Measurements from ENCODE around the gene HS3ST5. TPM values are rescaled to one million over a fixed set of nuclear protein-coding genes. Genes with fewer than 3 reads are reported as not detected.

The HS3ST5 gene
- total and polyA plus RNA-seq, 2 experiments from 2014 or later = 2.4 to 4.1 TPM

DNA sequence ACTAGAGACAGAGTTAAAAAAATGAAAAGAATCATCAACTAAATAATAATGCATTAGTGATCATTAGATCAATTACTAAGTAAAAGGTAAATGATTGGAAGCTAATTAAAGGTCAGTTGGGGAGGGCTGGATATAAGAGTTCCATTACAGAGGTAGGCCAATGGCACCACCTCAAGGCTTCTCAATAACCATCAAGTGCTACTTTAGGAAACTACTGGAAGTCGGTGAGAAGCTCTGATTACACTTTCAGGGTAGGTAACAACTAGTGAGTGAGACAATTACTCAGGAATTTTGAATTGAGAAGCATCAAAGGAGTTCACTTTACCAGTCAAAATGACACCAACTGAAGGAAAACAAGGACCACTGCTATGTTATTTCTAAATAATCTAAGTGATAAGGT lies 281.7 kb downstream of the HS3ST5 start:
- no peaks in the 10 kb centered on the region for H3K36me3 ChIP-seq
- TF ChIP-seq, protein P1, sequence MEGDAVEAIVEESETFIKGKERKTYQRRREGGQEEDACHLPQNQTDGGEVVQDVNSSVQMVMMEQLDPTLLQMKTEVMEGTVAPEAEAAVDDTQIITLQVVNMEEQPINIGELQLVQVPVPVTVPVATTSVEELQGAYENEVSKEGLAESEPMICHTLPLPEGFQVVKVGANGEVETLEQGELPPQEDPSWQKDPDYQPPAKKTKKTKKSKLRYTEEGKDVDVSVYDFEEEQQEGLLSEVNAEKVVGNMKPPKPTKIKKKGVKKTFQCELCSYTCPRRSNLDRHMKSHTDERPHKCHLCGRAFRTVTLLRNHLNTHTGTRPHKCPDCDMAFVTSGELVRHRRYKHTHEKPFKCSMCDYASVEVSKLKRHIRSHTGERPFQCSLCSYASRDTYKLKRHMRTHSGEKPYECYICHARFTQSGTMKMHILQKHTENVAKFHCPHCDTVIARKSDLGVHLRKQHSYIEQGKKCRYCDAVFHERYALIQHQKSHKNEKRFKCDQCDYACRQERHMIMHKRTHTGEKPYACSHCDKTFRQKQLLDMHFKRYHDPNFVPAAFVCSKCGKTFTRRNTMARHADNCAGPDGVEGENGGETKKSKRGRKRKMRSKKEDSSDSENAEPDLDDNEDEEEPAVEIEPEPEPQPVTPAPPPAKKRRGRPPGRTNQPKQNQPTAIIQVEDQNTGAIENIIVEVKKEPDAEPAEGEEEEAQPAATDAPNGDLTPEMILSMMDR (IDR thresholded peaks at IDR 0.05; ENCODE audit: low read depth, low read length) = no peak
- H3K4me3 ChIP-seq = no peak overlapping the region
- no peak overlapping the region for H3K27ac ChIP-seq
- no peaks in the 10 kb centered on the region for H3K9me3 ChIP-seq (ENCODE audit: low read depth)
- H3K27me3 ChIP-seq = no peaks in the 10 kb centered on the region
- peaks cover 55% of the 10 kb centered on the region for H3K4me1 ChIP-seq (ENCODE audit: low read depth)
- no peak for DNase-seq (ENCODE audit: low read depth in 1 of 2, low spot score in 1 of 2)

DNA sequence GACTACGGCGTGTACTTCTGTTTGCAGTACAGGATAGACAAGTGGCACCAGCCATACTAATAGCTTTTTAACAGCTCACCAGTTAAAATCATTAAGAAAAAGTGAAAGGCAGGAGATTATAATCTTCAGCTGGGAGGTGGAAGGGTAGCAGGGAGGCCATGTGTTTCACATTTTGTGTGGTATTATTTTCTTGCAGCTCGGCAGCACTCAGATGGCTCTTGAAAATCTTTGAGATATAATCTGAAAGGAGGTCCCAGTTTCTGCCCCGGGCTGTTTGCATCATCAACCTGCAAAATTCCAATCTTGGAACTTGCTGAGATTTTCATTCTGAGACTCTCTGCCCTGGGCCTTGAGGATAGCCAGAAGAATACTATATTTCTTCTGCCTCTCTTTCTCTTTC lies 284.4 kb downstream of the HS3ST5 start:
- Histone ChIP-seq H3K36me3 (no peaks in the 10 kb centered on the region), H3K4me3 (no peak overlapping the region), H3K9me3 (ENCODE audit: low read depth) (no peaks in the 10 kb centered on the region), H3K27me3 (no peaks in the 10 kb centered on the region), H3K27ac (peak overlapping the region; percentile 26), H3K4me1 (ENCODE audit: low read depth) (peaks cover 28% of the 10 kb centered on the region)
- TF ChIP-seq, protein P1 (IDR thresholded peaks at IDR 0.05; ENCODE audit: low read depth, low read length) = no peak
- DNase-seq (ENCODE audit: low read depth in 1 of 2, low spot score in 1 of 2) = no peak

DNA sequence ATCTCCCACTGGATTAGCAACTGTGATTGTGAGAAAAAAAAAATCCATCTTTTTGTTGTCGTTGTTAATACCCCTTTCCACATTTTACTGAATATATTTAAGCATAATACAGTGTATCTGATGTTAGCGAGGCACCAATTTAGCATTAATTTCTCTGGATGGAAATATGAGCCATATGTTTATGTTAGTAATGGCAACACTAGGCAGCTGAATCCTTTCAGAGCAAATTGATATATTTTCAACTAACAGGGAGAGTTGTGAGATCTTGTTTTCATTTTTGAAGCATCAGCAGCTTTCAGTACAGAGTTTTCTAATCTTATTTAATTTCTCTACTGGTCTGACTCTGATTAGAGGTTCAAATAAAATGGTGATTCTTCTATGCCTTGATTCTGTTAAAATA lies 287.1 kb downstream of the HS3ST5 start:
- Histone ChIP-seq H3K9me3 (ENCODE audit: low read depth) (no peaks in the 10 kb centered on the region), H3K4me1 (ENCODE audit: low read depth) (peaks cover 16% of the 10 kb centered on the region), H3K4me3 (no peak overlapping the region), H3K27me3 (no peaks in the 10 kb centered on the region), H3K27ac (no peak overlapping the region), H3K36me3 (no peaks in the 10 kb centered on the region)
- no peak for DNase-seq (ENCODE audit: low read depth in 1 of 2, low spot score in 1 of 2)
- TF ChIP-seq, protein P1 (IDR thresholded peaks at IDR 0.05; ENCODE audit: low read depth, low read length) = no peak

DNA sequence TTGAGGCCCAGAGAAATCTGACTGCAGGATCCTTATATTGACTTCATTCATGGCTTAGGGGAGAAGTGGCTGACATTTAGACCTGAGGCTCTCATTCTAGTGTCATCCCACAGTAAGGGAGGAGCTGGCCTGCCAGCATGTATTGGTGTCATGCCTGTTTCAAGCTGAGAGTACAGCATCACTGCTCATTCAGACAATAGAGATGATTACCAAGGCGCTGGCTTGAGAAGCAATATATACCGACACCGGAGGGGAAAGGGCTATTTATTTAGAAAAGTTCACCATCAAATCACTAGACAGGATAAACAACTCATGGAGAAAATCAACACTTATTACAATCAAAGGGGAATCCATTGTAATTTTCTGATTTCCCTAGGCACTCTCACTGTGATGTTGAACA lies 287.5 kb downstream of the HS3ST5 start:
- TF ChIP-seq, protein P1 (IDR thresholded peaks at IDR 0.05; ENCODE audit: low read depth, low read length) = no peak
- DNase-seq (ENCODE audit: low read depth in 1 of 2, low spot score in 1 of 2) = no peak
- no peaks in the 10 kb centered on the region for H3K9me3 ChIP-seq (ENCODE audit: low read depth)

DNA sequence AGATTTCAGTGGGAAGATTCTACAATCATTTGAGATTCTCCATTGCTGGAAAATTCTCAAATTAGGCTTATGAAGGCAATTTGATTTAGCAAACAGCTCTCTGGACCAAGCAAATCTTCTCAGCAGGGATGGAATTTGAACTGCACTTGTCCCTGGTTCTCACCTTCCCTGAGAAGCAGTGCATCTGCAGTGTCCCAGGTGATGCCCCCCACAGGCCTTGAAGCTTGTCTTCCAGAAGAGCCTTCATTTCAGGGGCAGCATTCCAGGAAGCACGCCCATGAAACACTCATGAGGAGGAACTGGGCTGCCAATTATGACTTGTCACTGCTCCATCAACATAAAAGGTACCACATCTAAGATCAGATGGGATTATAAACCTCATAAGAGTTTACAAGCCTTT lies 289.0 kb downstream of the HS3ST5 start:
- H3K36me3 ChIP-seq = no peaks in the 10 kb centered on the region
- TF ChIP-seq, protein P1 (IDR thresholded peaks at IDR 0.05; ENCODE audit: low read depth, low read length) = no peak
- no peak overlapping the region for H3K27ac ChIP-seq
- H3K27me3 ChIP-seq = no peaks in the 10 kb centered on the region
- DNase-seq (ENCODE audit: low read depth in 1 of 2, low spot score in 1 of 2) = no peak
- H3K4me3 ChIP-seq = no peak overlapping the region
- peaks cover 11% of the 10 kb centered on the region for H3K4me1 ChIP-seq (ENCODE audit: low read depth)
- no peaks in the 10 kb centered on the region for H3K9me3 ChIP-seq (ENCODE audit: low read depth)

More for the DNA sequence above, 287.5 kb downstream of the HS3ST5 start:
- H3K4me3 ChIP-seq = no peak overlapping the region
- peaks cover 16% of the 10 kb centered on the region for H3K4me1 ChIP-seq (ENCODE audit: low read depth)
- no peaks in the 10 kb centered on the region for H3K27me3 ChIP-seq
- no peak overlapping the region for H3K27ac ChIP-seq
- H3K36me3 ChIP-seq = no peaks in the 10 kb centered on the region

DNA sequence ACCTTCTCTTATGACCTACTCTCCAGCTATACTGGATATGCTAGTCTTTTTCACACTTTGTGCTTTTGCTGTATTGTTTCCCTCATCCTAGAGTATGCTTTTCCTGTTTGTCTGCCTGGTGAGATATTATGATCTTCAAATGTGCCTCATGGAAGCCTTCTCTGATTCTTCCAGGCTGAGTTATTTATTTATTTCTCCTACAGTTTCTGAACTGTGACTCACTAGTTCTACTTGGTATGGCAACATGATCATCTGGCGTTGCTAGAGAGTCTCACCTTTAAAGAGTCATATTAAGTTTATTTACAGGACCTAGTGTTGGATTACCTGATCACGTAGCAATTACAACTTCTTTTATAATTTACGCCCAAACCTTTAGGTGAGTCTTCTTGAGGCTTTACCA lies 290.7 kb downstream of the HS3ST5 start:
- no peaks in the 10 kb centered on the region for H3K9me3 ChIP-seq (ENCODE audit: low read depth)
- no peaks in the 10 kb centered on the region for H3K27me3 ChIP-seq
- DNase-seq (ENCODE audit: low read depth in 1 of 2, low spot score in 1 of 2) = no peak
- H3K36me3 ChIP-seq = no peaks in the 10 kb centered on the region
- no peak overlapping the region for H3K4me3 ChIP-seq
- no peak overlapping the region for H3K27ac ChIP-seq
- H3K4me1 ChIP-seq (ENCODE audit: low read depth) = peaks cover 4% of the 10 kb centered on the region
- TF ChIP-seq, protein P1 (IDR thresholded peaks at IDR 0.05; ENCODE audit: low read depth, low read length) = no peak

Data from cardiac muscle cell (in vitro differentiated cells and primary cell).